Tibial artery (tissue), 4 donors: ENCODE data around the gene TMUB1.

Experiments
- DNase-seq, 2 donors: peaks; one replicate each; pipeline ENCODE4 v3.0.0-alpha.2; 2019
- H3K27ac ChIP-seq, 2 donors: fragments of 200-600 bp; sonication (generic) in 1 of 2; 1 replicate in 1 of 2; 2 replicates in 1 of 2; pipeline ENCODE4 v1.5.1; 2018 to 2019; ENCODE audit warnings: mild to moderate bottlenecking in 1 of 2
- H3K27me3 ChIP-seq, 2 donors: fragments of 200-600 bp; sonication (generic) in 1 of 2; one replicate each; pipeline versions ENCODE4 v1.5.1 to v1.6.0; 2016 to 2019
- H3K36me3 ChIP-seq, 3 donors: fragments of 200-600 bp; sonication (generic) in 2 of 3; one replicate each; pipeline ENCODE4 v1.5.1; 2016 to 2019; ENCODE audit warnings: mild to moderate bottlenecking in 2 of 3
- H3K4me1 ChIP-seq, 4 donors: fragments of 200-600 bp; sonication (generic) in 2 of 4; 1 replicate in 3 of 4; 2 replicates in 1 of 4; pipeline ENCODE4 v1.5.1; 2016 to 2019
- H3K4me3 ChIP-seq, 2 donors: fragments of 200-600 bp; sonication (generic) in 1 of 2; 1 replicate in 1 of 2; 2 replicates in 1 of 2; pipeline ENCODE4 v1.5.1; 2018 to 2019; ENCODE audit warnings: mild to moderate bottlenecking in 2 of 2
- H3K9me3 ChIP-seq, 3 donors: fragments of 200-600 bp; sonication (generic) in 1 of 3; one replicate each; pipeline ENCODE4 v1.5.1; 2016 to 2019
- CTCF ChIP-seq, 2 experiments: fragments of 200-600 bp in 1 of 2; fragments of 450-650 bp in 1 of 2; IDR thresholded peaks; one replicate each; pipeline ENCODE4 v1.5.1; 2017 to 2019; ENCODE audit warnings: antibody characterized with exemption in 2 of 2, mild to moderate bottlenecking in 1 of 2, moderate library complexity in 1 of 2
- intact Hi-C: fragments of 100-400 bp; cut with DNase I; formaldehyde crosslinking; loops from one replicate; pipeline ENCODE4 v1.15.0; 2023; ENCODE audit warnings: low total_unique reads

TMUB1 gene

GRCh38 chr7:151110941-151111645 lies 27.8 kb upstream of the TMUB1 start:
- Histone ChIP-seq H3K9me3 (no peaks in the 10 kb centered on the region), H3K36me3 (no peaks in the 10 kb centered on the region), H3K27ac (no peak overlapping the region), H3K4me3 (no peak overlapping the region), H3K4me1 (peaks cover 0 to 25% (median 11%) of the 10 kb centered on the region in 4 donors), H3K27me3 (no peaks in the 10 kb centered on the region)
- DNase-seq: peak; percentile 79 to 88
- intact Hi-C loops: loop anchor here (2.0 to 10.0 kb wide), 3 partner anchors 24 to 96 kb away; partner anchors contain the start of gene AGAP3
- TF ChIP-seq CTCF (IDR thresholded peaks at IDR 0.05): peak; percentile 89 to 90

DNA sequence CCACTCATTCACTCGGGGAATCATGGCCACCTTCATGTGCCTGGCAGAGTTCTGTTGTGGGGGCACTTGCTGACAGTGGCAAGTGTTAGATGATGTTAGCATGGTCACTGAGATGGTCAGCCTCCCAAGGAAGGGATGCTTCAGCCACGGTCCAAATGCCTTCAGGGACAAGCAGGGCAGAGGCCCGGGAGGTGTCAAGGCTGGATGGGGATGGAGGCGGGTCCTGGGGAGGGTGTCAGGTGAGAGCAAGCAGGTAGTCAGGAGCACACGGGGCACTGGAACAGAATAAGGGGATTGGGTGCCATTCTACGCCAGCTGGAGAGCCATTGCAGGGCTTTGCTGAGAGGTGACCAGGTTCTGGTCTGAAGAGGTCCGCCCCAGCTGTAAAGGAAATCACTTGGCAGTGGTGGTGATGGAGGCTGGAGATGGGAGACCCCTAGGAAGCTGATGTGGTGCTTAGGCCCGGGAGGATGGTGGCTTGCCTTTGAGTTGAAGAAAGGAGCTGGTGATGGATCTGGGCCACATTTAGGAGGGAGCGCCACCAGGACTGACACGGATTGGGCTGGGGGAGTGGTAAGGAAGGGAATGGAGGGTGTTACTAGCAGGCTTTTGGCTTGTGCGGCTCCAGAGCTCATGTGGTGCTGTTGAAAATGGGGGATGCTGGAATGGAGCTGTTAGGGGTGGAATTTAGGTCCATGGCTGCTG lies 27.1 kb upstream of the TMUB1 start:
- Histone ChIP-seq H3K27me3 (no peaks in the 10 kb centered on the region), H3K9me3 (no peaks in the 10 kb centered on the region), H3K4me1 (peaks cover 0 to 18% (median 6%) of the 10 kb centered on the region in 4 donors), H3K4me3 (no peak overlapping the region), H3K36me3 (no peaks in the 10 kb centered on the region), H3K27ac (no peak overlapping the region)
- TF ChIP-seq CTCF (IDR thresholded peaks at IDR 0.05): no peak
- DNase-seq: no peak
- intact Hi-C loops: loop anchor here (2.0 to 10.0 kb wide), 3 partner anchors 24 to 96 kb away; partner anchors contain the start of gene AGAP3

DNA sequence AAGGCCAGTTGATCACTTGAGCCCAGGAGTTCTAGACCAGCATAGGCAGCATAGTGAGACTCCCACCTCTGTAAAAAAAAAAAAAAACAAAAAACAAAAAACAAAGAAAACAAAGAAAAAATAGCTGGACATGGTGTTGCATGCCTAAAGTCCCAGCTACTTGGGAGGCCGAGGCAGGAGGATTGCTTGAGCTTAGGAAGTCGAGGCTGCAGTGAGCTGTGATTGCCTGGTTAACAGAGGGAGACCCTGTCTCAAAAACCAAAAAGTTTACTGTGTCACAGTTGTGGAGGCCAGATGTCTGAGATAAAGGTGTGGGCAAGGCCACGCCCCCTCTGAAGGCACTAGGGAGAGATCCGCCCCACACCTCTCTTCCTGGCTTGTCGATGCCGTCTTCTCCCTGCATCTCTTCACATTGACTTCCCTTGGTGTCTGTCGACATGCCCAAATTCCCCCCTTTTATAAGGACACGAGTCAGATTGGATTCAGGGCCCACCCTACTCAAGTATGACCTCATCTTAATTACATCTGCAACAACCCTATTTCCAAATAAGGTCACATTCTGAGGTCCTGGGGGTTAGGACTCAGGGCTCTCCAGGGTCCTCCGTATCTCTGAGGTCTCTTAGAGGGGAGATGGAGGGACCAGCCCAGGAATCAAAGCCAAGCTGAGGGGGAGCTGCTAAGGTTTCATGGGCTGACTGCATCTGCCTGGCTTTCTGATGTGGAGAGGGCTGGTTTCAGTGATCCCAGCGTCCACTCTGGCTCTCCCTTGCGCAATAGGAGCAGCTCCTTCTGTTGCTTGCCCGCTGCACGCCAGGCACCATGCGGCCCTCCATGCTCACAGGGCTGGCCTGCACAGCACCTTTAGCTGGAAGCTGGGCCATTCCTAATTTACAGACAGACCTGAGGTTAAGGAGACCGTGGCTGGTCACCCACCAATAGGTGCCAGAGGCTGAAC lies 26.1 kb upstream of the TMUB1 start:
- H3K9me3 ChIP-seq: no peaks in the 10 kb centered on the region
- DNase-seq: no peak
- no peak overlapping the region for H3K27ac ChIP-seq
- H3K4me3 ChIP-seq: no peak overlapping the region
- intact Hi-C loops: loop anchor here (2.0 to 10.0 kb wide), 4 partner anchors 23 to 207 kb away; partner anchors contain the start of gene AGAP3
- no peaks in the 10 kb centered on the region for H3K36me3 ChIP-seq
- H3K27me3 ChIP-seq: no peaks in the 10 kb centered on the region
- TF ChIP-seq CTCF (IDR thresholded peaks at IDR 0.05): no peak
- peaks cover 0 to 22% (median 9%) of the 10 kb centered on the region in 4 donors for H3K4me1 ChIP-seq

GRCh38 chr7:151107882-151108281 lies 24.6 kb upstream of the TMUB1 start:
- Histone ChIP-seq H3K4me1 (peaks cover 0 to 18% (median 9%) of the 10 kb centered on the region in 4 donors), H3K4me3 (no peak overlapping the region), H3K27ac (no peak overlapping the region), H3K9me3 (no peaks in the 10 kb centered on the region), H3K27me3 (no peaks in the 10 kb centered on the region), H3K36me3 (no peaks in the 10 kb centered on the region)
- no peak for DNase-seq
- intact Hi-C loops: loop anchor here (5.0 kb wide), 1 partner anchor 206 kb away; no protein-coding TSS in a partner anchor
- TF ChIP-seq CTCF (IDR thresholded peaks at IDR 0.05): no peak
